ENCODE results near the gene RNASET2.

Gene RNASET2

GRCh38 chr6:166944666-166945256, 11.6 kb downstream of the RNASET2 start:
- no peak for DNase-seq

- DNase-seq, result peak; percentile 70
Observed at GRCh38 chr6:166942393-166943168, 13.8 kb downstream of the RNASET2 start.

GRCh38 chr6:166940643-166941068, 15.7 kb downstream of the RNASET2 start:
- DNase-seq, result no peak

GRCh38 chr6:166939894-166940293, 16.5 kb downstream of the RNASET2 start:
- DNase-seq, result no peak

- no peak for DNase-seq
Observed at GRCh38 chr6:166939345-166939744, 17.0 kb downstream of the RNASET2 start.

- DNase-seq, result no peak
Observed at GRCh38 chr6:166938704-166939103, 17.6 kb downstream of the RNASET2 start.

GRCh38 chr6:166938150-166938549, 18.2 kb downstream of the RNASET2 start:
- DNase-seq, result no peak

- DNase-seq, result no peak
Observed at GRCh38 chr6:166937746-166938145, 18.6 kb downstream of the RNASET2 start.

- DNase-seq, result no peak
Observed at GRCh38 chr6:166936079-166936787, 20.1 kb downstream of the RNASET2 start.

- no peak for DNase-seq
Observed at GRCh38 chr6:166935353-166935752, 21.0 kb downstream of the RNASET2 start.

- no peak for DNase-seq
Observed at GRCh38 chr6:166934174-166934573, 22.2 kb downstream of the RNASET2 start.

- DNase-seq, result no peak
Observed at GRCh38 chr6:166933396-166933795, 23.0 kb downstream of the RNASET2 start.

GRCh38 chr6:166932616-166933015, 23.7 kb downstream of the RNASET2 start:
- no peak for DNase-seq

GRCh38 chr6:166932116-166932515, 24.2 kb downstream of the RNASET2 start:
- no peak for DNase-seq

GRCh38 chr6:166931426-166931970, 24.9 kb downstream of the RNASET2 start:
- no peak for DNase-seq

GRCh38 chr6:166930354-166930891, 25.9 kb downstream of the RNASET2 start:
- DNase-seq, result no peak

- DNase-seq, result no peak
Observed at GRCh38 chr6:166929542-166930189, 26.7 kb downstream of the RNASET2 start.

- no peak for DNase-seq
Observed at GRCh38 chr6:166928644-166929541, 27.5 kb downstream of the RNASET2 start.

- DNase-seq, result no peak
Observed at GRCh38 chr6:166927935-166928643, 28.3 kb downstream of the RNASET2 start.

GRCh38 chr6:166927240-166927934, 29.0 kb downstream of the RNASET2 start:
- no peak for DNase-seq

All from CD4-positive, alpha-beta T cell treated with Interleukin-10 for 1 hour (primary cell).